Omental fat pad (tissue), 4 donors: ENCODE data around the gene SEC16B. TPM values are rescaled to one million over a fixed set of nuclear protein-coding genes. Genes with fewer than 3 reads are reported as not detected.

Source experiments
- ATAC-seq: fragments of 150-250 bp; one replicate; pipeline ENCODE4 v1.9.1; 2016; ENCODE audit warnings: mild to moderate bottlenecking, moderate library complexity; ENCODE audit not compliant: low FRiP score
- DNase-seq: peaks from one replicate; pipeline ENCODE4 v3.0.0-alpha.2; 2019; ENCODE audit warnings: low spot score
- total RNA-seq, 4 donors: library from RNA; depleted of rRNA; stranded (reverse); fragments of >200 nt; gene quantifications; one replicate each; pipeline ENCODE4 v1.1.0, GENCODE V29; 2016
- TF ChIP-seq, protein P1 (sequence below), 3 donors: fragments of 450-650 bp; IDR thresholded peaks; one replicate each; pipeline ENCODE4 v1.5.1; 2016 to 2017; ENCODE audit warnings: antibody characterized with exemption in 3 of 3, mild to moderate bottlenecking in 3 of 3, moderate library complexity in 2 of 3

Gene SEC16B
- total RNA-seq, 4 donors from 2014 or later, result 0.56 to 7.7 (median 1.6) TPM

DNA sequence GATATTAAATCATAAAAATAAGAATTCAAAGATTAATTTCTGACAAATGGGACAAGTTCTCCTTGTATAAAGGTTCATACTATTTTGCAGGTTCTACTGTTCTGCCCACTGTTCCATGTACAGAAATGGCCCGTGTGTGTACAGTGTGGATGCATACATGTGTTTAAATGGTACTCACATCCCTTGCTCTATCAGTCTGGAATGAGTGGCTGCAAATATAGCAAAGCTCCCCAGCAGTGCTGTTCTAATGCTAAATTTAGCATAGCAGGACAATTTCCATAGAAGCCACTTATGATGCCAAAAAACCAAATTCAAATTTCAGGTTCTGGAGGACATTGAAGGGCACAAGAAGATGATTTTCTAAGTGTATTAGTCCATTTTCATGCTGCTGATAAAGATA lies 9.4 kb upstream of the SEC16B start:
- no peak for ATAC-seq
- TF ChIP-seq, protein P1, sequence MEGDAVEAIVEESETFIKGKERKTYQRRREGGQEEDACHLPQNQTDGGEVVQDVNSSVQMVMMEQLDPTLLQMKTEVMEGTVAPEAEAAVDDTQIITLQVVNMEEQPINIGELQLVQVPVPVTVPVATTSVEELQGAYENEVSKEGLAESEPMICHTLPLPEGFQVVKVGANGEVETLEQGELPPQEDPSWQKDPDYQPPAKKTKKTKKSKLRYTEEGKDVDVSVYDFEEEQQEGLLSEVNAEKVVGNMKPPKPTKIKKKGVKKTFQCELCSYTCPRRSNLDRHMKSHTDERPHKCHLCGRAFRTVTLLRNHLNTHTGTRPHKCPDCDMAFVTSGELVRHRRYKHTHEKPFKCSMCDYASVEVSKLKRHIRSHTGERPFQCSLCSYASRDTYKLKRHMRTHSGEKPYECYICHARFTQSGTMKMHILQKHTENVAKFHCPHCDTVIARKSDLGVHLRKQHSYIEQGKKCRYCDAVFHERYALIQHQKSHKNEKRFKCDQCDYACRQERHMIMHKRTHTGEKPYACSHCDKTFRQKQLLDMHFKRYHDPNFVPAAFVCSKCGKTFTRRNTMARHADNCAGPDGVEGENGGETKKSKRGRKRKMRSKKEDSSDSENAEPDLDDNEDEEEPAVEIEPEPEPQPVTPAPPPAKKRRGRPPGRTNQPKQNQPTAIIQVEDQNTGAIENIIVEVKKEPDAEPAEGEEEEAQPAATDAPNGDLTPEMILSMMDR (IDR thresholded peaks at IDR 0.05), result no peak
- DNase-seq, result no peak

DNA sequence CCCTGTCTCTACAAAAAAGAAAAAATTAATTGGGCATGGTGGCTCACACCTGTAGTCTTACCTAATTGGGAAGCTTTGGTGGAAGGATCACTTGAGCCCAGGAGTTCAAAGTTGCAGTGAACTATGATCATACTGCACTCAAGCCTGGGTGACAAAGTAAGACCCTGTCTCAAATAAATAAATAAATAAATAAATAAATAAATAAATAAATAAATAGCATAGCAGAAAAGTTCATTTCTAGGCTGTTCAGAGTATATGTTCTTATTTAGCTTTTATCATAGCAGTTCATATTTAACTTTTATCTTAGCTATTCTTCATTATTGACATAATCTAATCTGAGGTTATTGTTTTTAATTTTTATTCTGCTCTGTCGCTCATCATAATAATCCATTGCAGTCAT lies 8.7 kb upstream of the SEC16B start:
- ATAC-seq, result no peak
- DNase-seq, result no peak
- TF ChIP-seq, protein P1 (IDR thresholded peaks at IDR 0.05), result no peak

DNA sequence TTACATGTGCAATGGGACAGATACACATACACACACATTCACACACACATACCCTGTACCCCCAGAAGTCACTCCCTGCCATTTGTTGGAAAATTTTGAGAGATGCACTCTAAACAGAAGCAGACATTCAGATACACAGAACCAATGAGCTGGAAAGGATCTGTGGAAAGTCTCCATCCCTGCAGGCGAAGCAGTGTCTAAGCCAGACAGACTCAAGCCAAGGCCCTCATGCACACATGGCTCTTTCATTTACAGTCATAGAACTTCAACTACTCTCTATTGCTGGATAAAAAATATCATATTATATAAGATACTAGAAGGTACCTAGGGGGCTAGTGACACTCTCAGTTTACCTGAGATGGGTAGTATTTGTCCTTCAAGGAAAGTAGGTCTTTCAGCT lies 7.3 kb upstream of the SEC16B start:
- ATAC-seq, result no peak
- no peak for DNase-seq
- TF ChIP-seq, protein P1 (IDR thresholded peaks at IDR 0.05), result no peak

DNA sequence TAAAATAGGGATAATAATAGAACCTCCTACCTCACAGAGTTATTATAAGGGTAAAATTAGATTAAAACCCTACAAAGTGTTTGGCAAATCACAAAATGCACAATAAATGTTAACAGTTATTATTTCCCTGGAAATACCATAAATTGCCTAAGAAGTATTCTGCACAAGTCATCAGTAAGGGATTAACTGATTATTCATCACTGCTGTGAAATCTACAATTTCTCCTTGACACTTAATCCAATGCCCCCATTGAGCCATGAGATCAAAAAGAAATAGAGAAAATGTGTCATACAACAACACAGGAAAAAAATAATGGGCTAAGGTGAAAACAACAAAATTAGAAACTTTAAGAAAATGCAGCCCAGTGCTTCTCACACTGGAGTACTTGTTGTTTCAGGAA lies 6.7 kb upstream of the SEC16B start:
- DNase-seq (no peak), ATAC-seq (no peak)
- TF ChIP-seq, protein P1 (IDR thresholded peaks at IDR 0.05), result no peak

DNA sequence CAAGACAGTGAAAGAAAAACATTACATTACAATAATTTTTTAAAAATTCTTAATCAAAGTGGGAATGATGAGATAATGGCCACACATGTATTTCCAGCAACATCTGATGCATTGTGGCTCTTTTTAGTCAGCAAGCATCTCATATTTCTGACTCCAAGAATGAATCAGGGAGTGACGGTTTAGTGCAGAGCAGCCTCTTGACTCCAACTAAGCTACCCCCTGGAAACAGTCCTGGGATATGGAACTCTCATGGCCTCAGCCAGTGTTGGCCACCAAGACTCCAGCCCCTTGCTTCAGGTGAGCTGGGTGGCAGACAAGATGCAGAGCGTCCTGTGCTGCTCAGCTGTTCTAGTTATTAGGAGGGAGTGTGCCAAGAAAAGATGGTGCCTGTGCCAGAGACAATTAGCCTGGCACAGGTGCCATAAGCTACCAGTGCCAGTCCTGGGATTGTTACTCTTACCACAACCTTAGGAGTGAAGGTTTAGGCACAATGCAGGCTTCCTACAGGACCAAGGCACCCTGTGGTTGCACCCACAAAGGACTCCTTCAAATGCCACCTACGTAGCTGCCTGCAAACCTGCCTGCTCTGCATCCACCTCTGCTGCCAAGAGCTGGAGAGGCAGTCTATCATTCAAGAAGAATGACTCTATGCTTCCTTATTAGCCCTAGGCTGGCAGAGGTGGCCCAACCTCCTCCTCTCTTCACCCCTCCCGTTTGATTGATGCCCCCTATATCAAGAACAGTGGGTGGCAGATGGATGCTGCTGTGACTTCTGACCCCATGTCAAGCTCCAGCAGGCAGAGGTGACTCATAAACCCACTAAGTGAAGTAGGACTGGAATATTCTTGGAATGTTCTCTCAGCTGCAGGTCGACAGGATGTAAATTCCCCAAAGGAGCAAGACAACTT lies 6.0 kb upstream of the SEC16B start:
- ATAC-seq (no peak), DNase-seq (no peak)
- TF ChIP-seq, protein P1 (IDR thresholded peaks at IDR 0.05), result no peak

DNA sequence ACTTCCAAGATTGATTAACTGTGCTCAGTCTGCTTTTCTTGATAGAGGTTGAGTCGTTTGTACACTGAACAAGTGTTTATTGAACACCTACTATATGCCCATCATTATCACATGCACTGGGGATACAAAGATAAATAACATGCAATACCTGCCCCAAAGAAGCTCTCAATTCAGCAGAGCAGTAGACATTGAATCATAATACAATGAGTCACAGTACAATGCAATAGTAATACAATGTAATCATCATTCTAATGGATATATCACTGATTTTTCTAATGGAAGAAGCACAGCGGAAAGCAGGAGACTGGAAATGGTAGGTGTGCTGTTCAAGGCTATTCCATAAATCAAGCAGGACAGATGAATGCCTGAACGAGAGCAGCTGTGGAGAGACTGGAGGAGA lies 3.7 kb upstream of the SEC16B start:
- TF ChIP-seq, protein P1 (IDR thresholded peaks at IDR 0.05), result no peak
- DNase-seq (no peak), ATAC-seq (no peak)

DNA sequence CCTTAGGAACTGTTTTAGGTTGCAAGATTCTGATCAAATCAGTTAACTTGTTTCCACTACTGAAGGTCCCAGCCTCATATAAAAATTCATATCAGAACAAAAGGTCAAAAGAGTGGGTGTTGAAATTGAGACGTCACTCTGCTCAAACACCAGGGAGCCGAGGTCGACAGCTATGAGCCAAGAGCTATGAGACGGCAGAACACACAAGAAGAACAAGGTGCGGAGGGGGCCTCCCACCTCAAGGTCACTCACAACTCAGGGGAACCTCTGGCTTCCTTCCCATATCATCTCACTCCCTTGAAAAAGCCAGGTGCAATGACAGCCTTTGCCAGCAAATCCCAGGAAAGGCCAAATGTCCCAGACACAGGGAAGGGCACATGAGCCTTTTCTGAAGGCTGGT lies 749 bp downstream of the SEC16B start:
- DNase-seq (no peak), ATAC-seq (no peak)
- TF ChIP-seq, protein P1 (IDR thresholded peaks at IDR 0.05), result no peak
